ENCODE measurements around the gene MOBP. TPM values are rescaled to one million over a fixed set of nuclear protein-coding genes. Genes with fewer than 3 reads are reported as not detected.

The MOBP gene
- total and polyA plus RNA-seq, 2 experiments from 2014 or later = not detected

- Histone ChIP-seq H3K4me3 (no peak overlapping the region), H3K4me2 (no peak overlapping the region), H3K9me2 (ENCODE audit: insufficient read depth) (peaks cover 3% of the 10 kb centered on the region; the same call in 1 of the 2 replicates), H3F3A (replicated peaks; ENCODE audit: low read depth) (no peaks in the 10 kb centered on the region), H3K4me1 (ENCODE audit: insufficient read depth) (no peaks in the 10 kb centered on the region), H4K20me1 (replicated peaks; ENCODE audit: insufficient read depth) (no peaks in the 10 kb centered on the region), H3K79me2 (replicated peaks; ENCODE audit: insufficient read depth) (no peaks in the 10 kb centered on the region), H3K27ac (ENCODE audit: low read depth) (no peak overlapping the region), H3K27me3 (ENCODE audit: insufficient read depth) (no peaks in the 10 kb centered on the region), H3K36me3 (ENCODE audit: insufficient read depth) (no peaks in the 10 kb centered on the region), H2AFZ (peak overlapping the region; percentile 60; the same call in 1 of the 2 replicates)
- Mint-ChIP-seq H3K4me3 (no peak overlapping the region), H3K27ac (no peak overlapping the region), H3K27me3 (ENCODE audit: insufficient read depth, low read depth, poor library complexity) (peaks cover 4% of the 10 kb centered on the region), H3K4me1 (no peaks in the 10 kb centered on the region), H3K36me3 (ENCODE audit: low read depth) (peaks cover 3% of the 10 kb centered on the region; the same call in 1 of the 3 replicates), H3K9me3 (0 out of 3 replicates have a peak, but pooled peaks cover 5% of the 10 kb centered on the region)
- TF ChIP-seq ETS1 (IDR thresholded peaks at IDR 0.05) = no peak
- TF ChIP-seq JUNB (IDR thresholded peaks at IDR 0.05; ENCODE audit: unreplicated experiment) = no peak
- no peak for TF ChIP-seq POLR2AphosphoS5 (IDR thresholded peaks at IDR 0.05; ENCODE audit: low read depth)
- TF ChIP-seq STAT1 (IDR thresholded peaks at IDR 0.05; ENCODE audit: unreplicated experiment) = no peak
- no peak for TF ChIP-seq CREB1 (CRISPR knock-in tag; IDR thresholded peaks at IDR 0.05; ENCODE audit: low read depth)
- no peak for TF ChIP-seq NANOG (IDR thresholded peaks at IDR 0.05; ENCODE audit: borderline replicate concordance)
- TF ChIP-seq EZH2 (IDR thresholded peaks at IDR 0.05; ENCODE audit: low read depth, unreplicated experiment) = no peak
- TF ChIP-seq CTCF (conservative IDR thresholded peaks at IDR 0.05; ENCODE audit: low read depth in 2 of 2) = no peak
- no peak for TF ChIP-seq ZNF331 (CRISPR knock-in tag; IDR thresholded peaks at IDR 0.05; ENCODE audit: low read depth)
- no peak for TF ChIP-seq EZH2phosphoT487 (IDR thresholded peaks at IDR 0.05; ENCODE audit: unreplicated experiment)
- no peak for TF ChIP-seq ZNF462 (CRISPR knock-in tag; IDR thresholded peaks at IDR 0.05)
- ATAC-seq = no peak
- DNase-seq (ENCODE audit: low spot score) = no peak
These were observed 12.8 kb upstream of the MOBP start for GRCh38 chr3:39454591-39455217.
